SK-N-MC (cell line): Measurements from ENCODE around the gene ZNF436.
A peak's percentile ranks its signal among the peaks of the same experiment; 100 is the strongest.

Source experiments
- DNase-seq: peaks from one replicate; pipeline ENCODE4 v3.0.0-alpha.2; 2011; ENCODE audit warnings: low read depth, low spot score
- H3K27ac ChIP-seq: fragments of 200-600 bp; sonication (generic); 2 replicates; pipeline ENCODE4 v1.5.1; 2016; ENCODE audit warnings: mixed run types
- H3K36me3 ChIP-seq: fragments of 200-600 bp; sonication (generic); 2 replicates; pipeline ENCODE4 v1.6.1; 2017; ENCODE audit warnings: antibody characterized with exemption, low read length, mixed read lengths; ENCODE audit not compliant: insufficient read depth
- H3K4me3 ChIP-seq: fragments of 200-600 bp; sonication (generic); 2 replicates; pipeline ENCODE4 v1.5.1; 2016
- H3K9ac ChIP-seq: fragments of 200-600 bp; sonication (generic); 2 replicates; pipeline ENCODE4 v1.8.0; 2017; ENCODE audit warnings: mixed run types, mixed read lengths; ENCODE audit not compliant: insufficient read length
- H3K9me3 ChIP-seq: fragments of 200-600 bp; sonication (generic); 2 replicates; pipeline ENCODE4 v1.6.1; 2017; ENCODE audit warnings: low read depth, mild to moderate bottlenecking, antibody characterized with exemption, low read length, moderate library complexity, mixed read lengths
- EZH2 ChIP-seq: fragments of 200-600 bp; sonication (generic); IDR thresholded peaks from one replicate; pipeline ENCODE4 v1.6.1; 2017; ENCODE audit warnings: antibody characterized with exemption
- FOXP2 ChIP-seq: optimal IDR thresholded peaks from 2 replicates; pipeline ENCODE3; 2011; ENCODE audit warnings: mild to moderate bottlenecking, moderate library complexity; ENCODE audit not compliant: insufficient read depth; ENCODE audit errors: extremely low read length, control extremely low read depth
- POLR2AphosphoS5 ChIP-seq: IDR thresholded peaks from 2 replicates; pipeline ENCODE4 v1.6.1; 2012; ENCODE audit warnings: mild to moderate bottlenecking, low read depth, low read length, borderline replicate concordance

Gene ZNF436

DNA sequence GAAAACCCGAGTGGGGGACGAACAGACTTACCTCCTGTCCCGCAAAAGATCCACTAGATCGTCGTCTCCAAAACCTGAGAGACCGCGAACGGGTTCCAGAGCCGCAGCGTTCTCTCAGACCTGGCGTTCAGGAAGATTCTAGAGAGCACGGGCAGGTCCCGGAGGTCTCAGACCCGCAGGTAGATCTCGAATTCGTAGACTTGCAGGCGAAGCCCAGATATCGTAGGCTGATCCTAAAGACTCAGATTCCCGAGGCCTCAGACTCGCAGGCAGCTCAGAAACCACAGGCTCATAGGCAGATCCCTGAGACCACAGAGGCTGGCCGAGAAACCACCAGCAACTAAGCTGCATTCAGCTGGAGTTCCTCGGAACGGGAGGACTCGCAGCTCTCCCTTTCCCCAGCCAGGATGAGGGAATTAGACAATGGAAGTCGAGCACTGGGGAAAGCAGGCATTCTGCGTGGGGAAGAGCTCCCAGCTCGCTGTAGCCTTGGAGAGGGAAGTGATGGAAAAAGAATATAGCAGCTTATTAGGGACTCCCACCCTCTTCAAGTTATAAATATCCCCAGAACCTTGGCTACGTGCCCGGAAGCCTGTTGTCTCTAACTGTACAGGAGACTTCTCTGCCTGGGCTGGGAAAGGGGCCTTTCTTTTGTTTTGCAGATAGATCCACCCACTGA, at the start of gene ZNF436:
Gene ZNF436, minus strand, starts transcription at position 502 of the 679 bp plus-strand sequence. CDS start 1,831 bp downstream, outside the sequence.
- Histone ChIP-seq H3K27ac (peak within 1 kb of the TSS; percentile 99), H3K9me3 (no peaks in the 10 kb centered on the region), H3K36me3 (peaks cover 19% of the 10 kb centered on the region), H3K4me3 (peak within 1 kb of the TSS; percentile 100), H3K9ac (peak within 1 kb of the TSS; percentile 99)
- TF ChIP-seq FOXP2 = no peak
- TF ChIP-seq POLR2AphosphoS5 = peak; percentile 84
- TF ChIP-seq EZH2 = no peak
- DNase-seq = peak; percentile 89

GRCh38 chr1:23419180-23419579, 49.5 kb upstream of the ZNF436 start:
- Histone ChIP-seq H3K9me3 (no peaks in the 10 kb centered on the region), H3K36me3 (peaks cover 9% of the 10 kb centered on the region; the same call in 1 of the 2 replicates), H3K27ac (no peak overlapping the region), H3K4me3 (no peak overlapping the region), H3K9ac (no peak overlapping the region)
- no peak for DNase-seq
- no peak for TF ChIP-seq FOXP2
- TF ChIP-seq POLR2AphosphoS5 = no peak
- TF ChIP-seq EZH2 = no peak

DNA sequence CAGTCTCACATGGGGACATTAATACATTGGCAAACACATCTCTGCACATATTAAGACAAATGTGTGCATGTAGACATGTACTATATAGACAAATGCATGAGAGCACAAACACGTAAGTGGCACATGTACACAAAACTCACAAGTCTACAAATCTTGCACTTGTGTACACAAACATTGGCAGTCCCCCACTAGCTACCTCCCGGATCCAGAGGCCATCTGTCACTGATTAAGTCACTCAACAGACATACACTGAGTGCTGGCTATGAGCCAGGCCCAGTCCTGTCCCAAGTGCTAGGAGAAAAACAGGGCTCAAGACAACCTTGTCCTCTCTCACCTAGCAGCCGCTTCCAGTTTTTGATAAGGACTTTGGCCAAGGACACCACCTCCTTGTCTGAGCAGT, 47.9 kb upstream of the ZNF436 start:
- TF ChIP-seq EZH2 (no peak), FOXP2 (no peak), POLR2AphosphoS5 (no peak)
- DNase-seq = no peak
- Histone ChIP-seq H3K9ac (no peak overlapping the region), H3K36me3 (peaks cover 9% of the 10 kb centered on the region; the same call in 1 of the 2 replicates), H3K4me3 (no peak overlapping the region), H3K27ac (no peak overlapping the region), H3K9me3 (no peaks in the 10 kb centered on the region)

DNA sequence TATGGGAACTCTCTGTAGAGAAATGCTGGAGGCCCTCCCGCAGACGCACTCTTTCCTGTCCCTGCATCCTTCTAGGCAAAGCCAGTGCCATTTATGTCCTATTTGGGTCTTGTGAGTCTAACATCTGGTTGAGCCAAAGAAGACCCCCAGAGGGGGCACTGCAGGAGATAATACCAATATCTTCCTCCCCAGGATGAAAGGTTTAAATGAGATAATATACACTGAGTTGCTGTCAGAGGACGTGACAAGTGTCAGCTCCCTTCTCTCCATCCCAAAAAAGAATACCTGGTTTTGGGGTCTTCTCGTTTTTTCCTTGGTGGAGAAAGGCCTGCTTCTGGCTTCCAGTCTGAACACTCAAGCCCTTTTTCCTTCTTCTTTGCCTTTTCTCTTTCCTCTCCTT, 47.3 kb upstream of the ZNF436 start:
- no peak for DNase-seq
- no peaks in the 10 kb centered on the region for H3K9me3 ChIP-seq
- H3K4me3 ChIP-seq = no peak overlapping the region
- TF ChIP-seq EZH2 (no peak), POLR2AphosphoS5 (no peak), FOXP2 (no peak)
- H3K36me3 ChIP-seq = peaks cover 9% of the 10 kb centered on the region; the same call in 1 of the 2 replicates
- H3K9ac ChIP-seq = no peak overlapping the region
- H3K27ac ChIP-seq = no peak overlapping the region

DNA sequence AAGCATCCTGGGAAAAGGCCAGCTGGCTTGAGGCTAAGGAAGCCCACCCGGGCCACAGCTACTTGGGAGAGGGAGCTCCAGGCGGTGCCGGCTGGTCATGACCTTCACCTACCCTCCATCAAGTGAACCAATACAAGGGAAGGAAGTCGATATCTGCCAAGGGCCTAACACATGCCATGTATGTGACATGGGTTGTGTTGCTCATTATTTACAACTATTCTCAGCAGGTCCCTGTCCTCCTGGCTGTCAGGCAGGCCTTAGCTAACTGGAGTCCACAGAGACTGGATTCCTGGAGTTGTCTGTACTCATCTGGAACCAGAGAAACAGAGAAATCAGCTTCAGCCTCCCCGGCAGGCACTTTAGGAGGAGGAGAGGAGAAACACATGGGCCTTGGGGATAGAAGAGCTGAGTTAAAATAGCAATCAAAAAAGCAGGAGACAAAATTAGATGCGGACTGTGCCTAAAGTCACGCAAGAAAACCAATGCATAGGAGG, 39.2 kb upstream of the ZNF436 start:
- Histone ChIP-seq H3K9ac (no peak overlapping the region), H3K9me3 (no peaks in the 10 kb centered on the region)
- TF ChIP-seq POLR2AphosphoS5 (no peak), EZH2 (no peak), FOXP2 (no peak)

GRCh38 chr1:23407016-23407630, 37.5 kb upstream of the ZNF436 start:
- H3K27ac ChIP-seq = no peak overlapping the region
- DNase-seq = no peak
- H3K9me3 ChIP-seq = no peaks in the 10 kb centered on the region
- H3K36me3 ChIP-seq = peaks cover 3% of the 10 kb centered on the region; the same call in 1 of the 2 replicates
- H3K4me3 ChIP-seq = no peak overlapping the region
- TF ChIP-seq POLR2AphosphoS5 = no peak
- TF ChIP-seq EZH2 = no peak
- TF ChIP-seq FOXP2 = no peak
- no peak overlapping the region for H3K9ac ChIP-seq

More for the DNA sequence above, 39.2 kb upstream of the ZNF436 start:
- H3K27ac ChIP-seq = no peak overlapping the region
- DNase-seq = no peak
- H3K4me3 ChIP-seq = no peak overlapping the region
- peaks cover 3% of the 10 kb centered on the region; the same call in 1 of the 2 replicates for H3K36me3 ChIP-seq

DNA sequence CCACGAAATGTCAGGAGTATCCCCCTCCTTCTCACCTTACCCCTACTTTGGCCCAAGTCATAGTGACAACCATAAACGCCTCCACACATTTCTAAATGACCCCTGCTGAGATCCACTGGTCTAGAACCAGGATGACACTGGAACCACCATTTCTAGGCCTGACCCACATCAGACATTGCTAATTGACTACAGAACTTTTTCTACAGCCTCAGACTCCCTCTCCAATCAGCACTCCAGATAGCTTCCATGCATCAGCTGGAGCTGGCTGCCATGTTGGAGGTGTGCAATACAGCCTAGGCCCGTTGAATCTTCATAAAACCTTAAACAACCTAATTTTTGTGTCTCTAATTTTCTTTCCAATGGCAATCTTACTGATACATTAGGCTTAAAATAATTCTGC, 36.3 kb upstream of the ZNF436 start:
- Histone ChIP-seq H3K27ac (no peak overlapping the region), H3K36me3 (peaks cover 3% of the 10 kb centered on the region; the same call in 1 of the 2 replicates), H3K9me3 (no peaks in the 10 kb centered on the region), H3K4me3 (no peak overlapping the region), H3K9ac (no peak overlapping the region)
- DNase-seq = no peak
- no peak for TF ChIP-seq POLR2AphosphoS5
- no peak for TF ChIP-seq FOXP2
- no peak for TF ChIP-seq EZH2

DNA sequence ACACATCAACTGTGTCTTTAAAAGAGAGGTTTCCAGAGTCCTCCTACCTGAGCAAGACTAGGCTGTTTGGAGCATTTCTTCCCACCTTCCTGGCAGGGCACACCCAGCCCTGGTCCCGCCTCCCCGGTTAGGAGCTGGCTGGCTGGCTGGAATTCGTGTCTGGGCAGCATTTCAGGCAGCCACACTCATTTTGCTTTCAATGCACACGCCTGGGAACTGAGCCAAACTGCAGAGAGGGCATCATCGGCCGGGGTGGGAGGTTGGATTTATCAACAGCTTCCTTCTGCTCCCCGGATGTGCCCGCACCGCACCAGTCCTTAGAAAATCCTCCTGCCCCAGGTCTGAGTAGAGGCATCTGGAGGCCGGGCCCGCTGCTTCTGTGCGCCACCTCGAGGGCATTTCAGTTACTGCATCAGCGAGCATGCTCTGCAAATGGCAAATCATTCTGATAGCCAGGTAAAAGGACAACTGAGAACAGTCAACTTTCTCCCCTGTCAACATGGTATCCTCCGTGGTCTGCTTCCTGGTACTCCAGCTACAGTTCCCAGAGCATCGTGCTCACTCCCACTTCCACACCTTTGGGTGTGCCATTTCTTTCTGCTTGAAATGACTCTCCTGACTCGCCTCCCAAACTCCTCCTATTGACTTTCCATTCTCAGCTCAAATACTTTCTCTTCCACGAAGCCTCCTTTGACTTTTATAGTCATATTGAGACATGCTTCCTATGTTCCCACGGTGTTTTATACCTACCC, 34.3 kb upstream of the ZNF436 start:
- Histone ChIP-seq H3K4me3 (no peak overlapping the region), H3K27ac (no peak overlapping the region), H3K36me3 (peaks cover 5% of the 10 kb centered on the region; the same call in 1 of the 2 replicates), H3K9ac (peak overlapping the region; percentile 22), H3K9me3 (no peaks in the 10 kb centered on the region)
- DNase-seq = peak; percentile 35
- TF ChIP-seq EZH2 (no peak), POLR2AphosphoS5 (no peak), FOXP2 (peak; percentile 49)
